ENCODE results near the gene GNL1.
"Not testable (repeated sequence)": the region's sequence is repeated elsewhere in the genome, so short reads cannot be mapped to it uniquely, and the experiment has no call there.

GNL1 gene

GRCh38 chr6:30541515-30542403 lies 14.5 kb downstream of the GNL1 start:
- intact Hi-C loops (cut with DNase I), result no loop called here
- DNase-seq, result peak; percentile 59 to 96 (median 76)

GRCh38 chr6:30537931-30538330 lies 18.4 kb downstream of the GNL1 start:
- no peak for DNase-seq
- intact Hi-C loops (cut with DNase I), result no loop called here

- intact Hi-C loops (cut with DNase I), result no loop called here
- no peak for DNase-seq
Measured at GRCh38 chr6:30533460-30534294, 22.6 kb downstream of the GNL1 start.

GRCh38 chr6:30530014-30530413 lies 26.3 kb downstream of the GNL1 start:
- intact Hi-C loops (cut with DNase I), result no loop called here
- DNase-seq, result no peak

- DNase-seq; intact Hi-C loops (cut with DNase I): not testable (repeated sequence)
Measured at GRCh38 chr6:30529349-30529875, 26.9 kb downstream of the GNL1 start.

- intact Hi-C loops (cut with DNase I); DNase-seq: not testable (repeated sequence)
Measured at GRCh38 chr6:30526444-30526843, 29.8 kb downstream of the GNL1 start.

- DNase-seq; intact Hi-C loops (cut with DNase I): not testable (repeated sequence)
Measured at GRCh38 chr6:30521952-30522351, 34.3 kb downstream of the GNL1 start.

- intact Hi-C loops (cut with DNase I), result not testable (repeated sequence)
- peak in 1 of 10 donors; percentile 31 for DNase-seq
Measured at GRCh38 chr6:30521082-30521481, 35.2 kb downstream of the GNL1 start.

- DNase-seq, result no peak
- intact Hi-C loops (cut with DNase I), result no loop called here
Measured at GRCh38 chr6:30520522-30520921, 35.8 kb downstream of the GNL1 start.

- intact Hi-C loops (cut with DNase I); DNase-seq: not testable (repeated sequence)
Measured at GRCh38 chr6:30518505-30519145, 37.7 kb downstream of the GNL1 start.

GRCh38 chr6:30517767-30518504 lies 38.4 kb downstream of the GNL1 start:
- intact Hi-C loops (cut with DNase I), result not testable (repeated sequence)
- peak in 1 of 10 donors; percentile 61 for DNase-seq

- intact Hi-C loops (cut with DNase I); DNase-seq: not testable (repeated sequence)
Measured at GRCh38 chr6:30516754-30517076, 39.6 kb downstream of the GNL1 start.

GRCh38 chr6:30515944-30516753 lies 40.1 kb downstream of the GNL1 start:
- peak; percentile 24 to 94 (median 52) for DNase-seq
- intact Hi-C loops (cut with DNase I), result no loop called here

- intact Hi-C loops (cut with DNase I), result no loop called here
- no peak for DNase-seq
Measured at GRCh38 chr6:30515106-30515505, 41.2 kb downstream of the GNL1 start.

GRCh38 chr6:30513451-30513850 lies 42.8 kb downstream of the GNL1 start:
- intact Hi-C loops (cut with DNase I), result no loop called here
- no peak for DNase-seq

GRCh38 chr6:30511169-30511546 lies 45.1 kb downstream of the GNL1 start:
- intact Hi-C loops (cut with DNase I), result no loop called here
- DNase-seq, result no peak

GRCh38 chr6:30510419-30511168 lies 45.7 kb downstream of the GNL1 start:
- intact Hi-C loops (cut with DNase I), result no loop called here
- DNase-seq, result no peak

GRCh38 chr6:30508890-30509736 lies 47.2 kb downstream of the GNL1 start:
- no peak for DNase-seq
- intact Hi-C loops (cut with DNase I), result no loop called here
